HepG2 (cell line): ENCODE results near the gene AKAP6. TPM values are rescaled to one million over a fixed set of nuclear protein-coding genes. Genes with fewer than 3 reads are reported as not detected.

ENCODE experiments used
- ATAC-seq: fragments of 200-7000 bp; cut with Tn5 transposase; 3 replicates; pipeline ENCODE4 v1.9.1; 2020; ENCODE audit warnings: mild to moderate bottlenecking, moderate library complexity
- BruUV-seq: library from RNA; stranded (reverse); fragments of 400-500 nt; replicated peaks from 2 replicates; lab custom pipeline; 2021; lab: Mats Ljungman, UMichigan
- CTCF ChIA-PET: fragments of 300-600 bp; formaldehyde crosslinking; extraction: SDS; loops from one replicate; lab custom pipeline; 2021; ENCODE audit warnings: low total read pairs, inconsistent platforms, low intra/inter-chr PET ratio; lab: Yijun Ruan, JAX
- POLR2A ChIA-PET: fragments of 350-600 bp; sonication (Branson Sonifier 250); formaldehyde crosslinking; loops from one replicate; lab custom pipeline; 2020; ENCODE audit warnings: antibody characterized with exemption, inconsistent platforms; lab: Yijun Ruan, JAX
- DNase-seq: peaks from one replicate; pipeline ENCODE4 v3.0.0-alpha.2; 2015; ENCODE audit warnings: low spot score
- FAIRE-seq: peaks from 3 replicates; lab custom pipeline; 2011; peaks lifted over from hg19 to GRCh38; lab: Jason Lieb, UNC
- H2AFZ ChIP-seq: one replicate; pipeline ENCODE4 v1.6.1; 2011; ENCODE audit warnings: low read length, inconsistent platforms
- H3K27ac ChIP-seq: fragments of 300-600 bp; 3 replicates; pipeline ENCODE4 v1.8.0; 2011; ENCODE audit warnings: mixed run types, mild to moderate bottlenecking, mixed read lengths, low read length, inconsistent platforms; ENCODE audit not compliant: insufficient read depth; ENCODE audit errors: extremely low read length
- H3K27me3 ChIP-seq, 2 experiments: fragments of 200-600 bp in 1 of 2; 2 replicates in 1 of 2; 3 replicates in 1 of 2; pipeline versions ENCODE4 v1.6.0 to v1.8.0; 2011; ENCODE audit warnings: low read length in 2 of 2, mild to moderate bottlenecking in 2 of 2, moderate library complexity in 2 of 2, inconsistent platforms in 1 of 2; ENCODE audit not compliant: insufficient read depth in 2 of 2, control insufficient read depth in 1 of 2
- H3K36me3 ChIP-seq, 2 experiments: fragments of 200-600 bp in 1 of 2; replicated peaks in 1 of 2; 2 replicates in 1 of 2; 3 replicates in 1 of 2; pipeline versions ENCODE4 v1.5.1 to v1.8.0; 2011; ENCODE audit warnings: low read length in 2 of 2, inconsistent platforms in 1 of 2; ENCODE audit not compliant: insufficient read depth in 2 of 2, control insufficient read depth in 1 of 2
- H3K4me1 ChIP-seq: 2 replicates; pipeline ENCODE4 v1.5.1; 2012; ENCODE audit warnings: low read length, inconsistent platforms; ENCODE audit not compliant: insufficient read depth
- H3K4me2 ChIP-seq: 2 replicates; pipeline ENCODE4 v1.6.0; 2011; ENCODE audit warnings: low read depth, low read length, inconsistent platforms
- H3K4me3 ChIP-seq, 3 experiments: fragments of 200-600 bp in 1 of 3; sonication (generic), shearing (Covaris generic) in 1 of 3; replicated peaks in 1 of 3; 2 replicates each; pipeline ENCODE4 v1.5.1; 2011 to 2016; ENCODE audit warnings: low read length in 3 of 3, inconsistent platforms in 2 of 3, low read depth in 2 of 3, mild to moderate bottlenecking in 2 of 3, control low read depth in 1 of 3, mixed read lengths in 1 of 3; ENCODE audit not compliant: insufficient read depth in 1 of 3
- H3K79me2 ChIP-seq: one replicate; pipeline ENCODE4 v1.6.1; 2011; ENCODE audit warnings: low read length, inconsistent platforms; ENCODE audit not compliant: insufficient read depth
- H3K9ac ChIP-seq: 2 replicates; pipeline ENCODE4 v1.6.0; 2011; ENCODE audit warnings: mild to moderate bottlenecking, low read depth, low read length, inconsistent platforms; ENCODE audit not compliant: insufficient read depth
- H3K9me3 ChIP-seq: 2 replicates; pipeline ENCODE4 v1.5.1; 2012; ENCODE audit warnings: mild to moderate bottlenecking, low read length
- H4K20me1 ChIP-seq: 2 replicates; pipeline ENCODE4 v1.6.0; 2011; ENCODE audit warnings: inconsistent platforms, mild to moderate bottlenecking, low read length, moderate library complexity; ENCODE audit not compliant: insufficient read depth
- MATR3 ChIP-seq: sonication (generic); formaldehyde crosslinking; IDR thresholded peaks from 2 replicates; pipeline ENCODE4 v1.4.0; 2020; ENCODE audit warnings: missing genetic modification reagents
- ZBTB7B ChIP-seq: sonication (generic); formaldehyde crosslinking; IDR thresholded peaks from 2 replicates; pipeline ENCODE4 v1.4.0; 2020; ENCODE audit warnings: missing genetic modification reagents
- ZFP37 ChIP-seq: sonication (generic); formaldehyde crosslinking; IDR thresholded peaks from 2 replicates; pipeline ENCODE4 v1.4.0; 2020; ENCODE audit warnings: missing genetic modification reagents, borderline replicate concordance
- ZNF720 ChIP-seq: sonication (generic); formaldehyde crosslinking; IDR thresholded peaks from 2 replicates; pipeline ENCODE4 v1.4.0; 2020; ENCODE audit warnings: missing genetic modification reagents
- WGBS: methylation state at CpG from one replicate; pipeline ENCODE4 v1.1.6; 2017; ENCODE audit warnings: low lambda C conversion rate; 5-methylcytosine and 5-hydroxymethylcytosine counted together
- in situ Hi-C: cut with HindIII; loops from 2 replicates; pipeline ENCODE4 v1.10.0; 2017; ENCODE audit warnings: low pct_unique_long_range_greater_than_20kb; ENCODE audit not compliant: extremely low pct_ligation_motif_present
- intact Hi-C: fragments of 100-400 bp; cut with micrococcal nuclease; formaldehyde crosslinking; loops from one replicate; pipeline ENCODE4 v1.10.0; 2022; ENCODE audit not compliant: unreplicated experiment
- polyA plus RNA-seq, 8 experiments: library from polyadenylated mRNA; depleted of rRNA in 3 of 8; stranded (reverse) in 7 of 8; unstranded in 1 of 8; fragments of >200 nt; fragmentation: Illumina TruSeq in 4 of 8; extraction: Trizol in 4 of 8; gene quantifications; 2 replicates each; pipeline versions ENCODE4 v1.2.1 to v1.2.3, GENCODE V29; 2011 to 2016; ENCODE audit warnings: low read depth in 4 of 8, missing spikeins in 1 of 8, mixed read lengths in 1 of 8; ENCODE audit not compliant: insufficient read depth in 1 of 8
- total RNA-seq, 5 experiments: library from RNA; depleted of rRNA; stranded (reverse); fragments of >200 nt; fragmentation: Illumina TruSeq; extraction: Trizol; gene quantifications; 2 replicates each; pipeline ENCODE4 v1.2.3, GENCODE V29; 2016; ENCODE audit warnings: low read depth in 1 of 5
- TF ChIP-seq, protein P1 (sequence below): sonication (generic); formaldehyde crosslinking; IDR thresholded peaks from 2 replicates; pipeline ENCODE4 v1.9.0; 2021; ENCODE audit warnings: missing genetic modification reagents, mild to moderate bottlenecking, borderline replicate concordance
- TF ChIP-seq, protein P2 (sequence below): sonication (generic); formaldehyde crosslinking; IDR thresholded peaks from 2 replicates; pipeline ENCODE4 v1.5.0; 2020; ENCODE audit warnings: missing genetic modification reagents
- TF ChIP-seq, protein P3 (sequence below): sonication (generic); formaldehyde crosslinking; IDR thresholded peaks from 2 replicates; pipeline ENCODE4 v1.4.0; 2020; ENCODE audit warnings: missing genetic modification reagents
- TF ChIP-seq, protein P4 (sequence below): sonication (generic); formaldehyde crosslinking; IDR thresholded peaks from 2 replicates; pipeline ENCODE4 v1.8.1; 2023; ENCODE audit warnings: missing genetic modification reagents, mild to moderate bottlenecking, borderline replicate concordance
- TF ChIP-seq, protein P5 (sequence below): sonication (generic); formaldehyde crosslinking; IDR thresholded peaks from 2 replicates; pipeline ENCODE4 v1.5.1; 2020; ENCODE audit warnings: mild to moderate bottlenecking, missing genetic modification reagents, borderline replicate concordance

The AKAP6 gene
- total and polyA plus RNA-seq, 2 of the 13 experiments (the other 11 are each of a cell fraction or from before 2014, with no cell fraction given), result 1.4 TPM

DNA sequence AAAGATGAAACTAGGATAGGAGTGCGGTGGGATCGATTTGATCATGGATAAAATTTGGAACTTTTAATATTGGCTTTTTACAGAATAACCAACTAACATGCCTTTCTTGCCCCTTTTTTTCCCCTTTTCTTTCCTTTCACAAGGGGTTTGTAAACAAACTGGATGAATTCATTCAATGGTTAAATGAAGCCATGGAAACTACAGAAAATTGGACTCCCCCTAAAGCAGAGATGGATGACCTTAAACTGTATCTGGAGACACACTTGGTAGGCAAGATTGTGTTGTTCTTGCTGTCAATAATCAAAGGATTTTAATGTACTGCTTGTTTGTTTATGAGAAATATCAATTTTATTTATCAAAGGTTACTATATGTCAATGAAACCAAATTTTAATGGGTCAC is 247.9 kb downstream of the AKAP6 start:
- H3K9me3 ChIP-seq, result no peaks in the 10 kb centered on the region
- no peaks in the 10 kb centered on the region for H3K79me2 ChIP-seq
- no peak overlapping the region for H3K4me2 ChIP-seq
- no peaks in the 10 kb centered on the region for H3K36me3 ChIP-seq
- ChIA-PET POLR2A (no interaction called here), CTCF (interaction anchor here (2.8 to 5.6 kb wide), 2 partner anchors 1216 to 1747 kb away, joined by 25 to 62 read pairs; no protein-coding TSS in a partner anchor)
- no peaks in the 10 kb centered on the region for H3K27me3 ChIP-seq
- intact Hi-C loops (loop anchor here (1.0 to 10.0 kb wide), 11 partner anchors 135 to 1747 kb away; no protein-coding TSS in a partner anchor), in situ Hi-C loops (loop anchor here (5.0 to 10.0 kb wide), 3 partner anchors 855 to 1738 kb away; no protein-coding TSS in a partner anchor)
- H3K9ac ChIP-seq, result no peak overlapping the region
- H2AFZ ChIP-seq, result no peak overlapping the region
- 22% methylated on average over 2 of the region's 2 CpGs for WGBS
- no peak for DNase-seq
- H4K20me1 ChIP-seq, result no peaks in the 10 kb centered on the region
- H3K4me1 ChIP-seq, result peaks cover 9% of the 10 kb centered on the region
- H3K4me3 ChIP-seq, result no peak overlapping the region
- no peak for FAIRE-seq
- BruUV-seq, result no TSS peak
- ATAC-seq, result no peak
- no peak overlapping the region for H3K27ac ChIP-seq
- TF ChIP-seq, protein P1, sequence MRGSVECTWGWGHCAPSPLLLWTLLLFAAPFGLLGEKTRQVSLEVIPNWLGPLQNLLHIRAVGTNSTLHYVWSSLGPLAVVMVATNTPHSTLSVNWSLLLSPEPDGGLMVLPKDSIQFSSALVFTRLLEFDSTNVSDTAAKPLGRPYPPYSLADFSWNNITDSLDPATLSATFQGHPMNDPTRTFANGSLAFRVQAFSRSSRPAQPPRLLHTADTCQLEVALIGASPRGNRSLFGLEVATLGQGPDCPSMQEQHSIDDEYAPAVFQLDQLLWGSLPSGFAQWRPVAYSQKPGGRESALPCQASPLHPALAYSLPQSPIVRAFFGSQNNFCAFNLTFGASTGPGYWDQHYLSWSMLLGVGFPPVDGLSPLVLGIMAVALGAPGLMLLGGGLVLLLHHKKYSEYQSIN (CRISPR knock-in tag), result no peak
- no peak for TF ChIP-seq MATR3 (CRISPR knock-in tag)
- TF ChIP-seq, protein P2, sequence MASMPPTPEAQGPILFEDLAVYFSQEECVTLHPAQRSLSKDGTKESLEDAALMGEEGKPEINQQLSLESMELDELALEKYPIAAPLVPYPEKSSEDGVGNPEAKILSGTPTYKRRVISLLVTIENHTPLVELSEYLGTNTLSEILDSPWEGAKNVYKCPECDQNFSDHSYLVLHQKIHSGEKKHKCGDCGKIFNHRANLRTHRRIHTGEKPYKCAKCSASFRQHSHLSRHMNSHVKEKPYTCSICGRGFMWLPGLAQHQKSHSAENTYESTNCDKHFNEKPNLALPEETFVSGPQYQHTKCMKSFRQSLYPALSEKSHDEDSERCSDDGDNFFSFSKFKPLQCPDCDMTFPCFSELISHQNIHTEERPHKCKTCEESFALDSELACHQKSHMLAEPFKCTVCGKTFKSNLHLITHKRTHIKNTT (CRISPR knock-in tag), result no peak
- no peak for TF ChIP-seq ZBTB7B (CRISPR knock-in tag)
- TF ChIP-seq, protein P3, sequence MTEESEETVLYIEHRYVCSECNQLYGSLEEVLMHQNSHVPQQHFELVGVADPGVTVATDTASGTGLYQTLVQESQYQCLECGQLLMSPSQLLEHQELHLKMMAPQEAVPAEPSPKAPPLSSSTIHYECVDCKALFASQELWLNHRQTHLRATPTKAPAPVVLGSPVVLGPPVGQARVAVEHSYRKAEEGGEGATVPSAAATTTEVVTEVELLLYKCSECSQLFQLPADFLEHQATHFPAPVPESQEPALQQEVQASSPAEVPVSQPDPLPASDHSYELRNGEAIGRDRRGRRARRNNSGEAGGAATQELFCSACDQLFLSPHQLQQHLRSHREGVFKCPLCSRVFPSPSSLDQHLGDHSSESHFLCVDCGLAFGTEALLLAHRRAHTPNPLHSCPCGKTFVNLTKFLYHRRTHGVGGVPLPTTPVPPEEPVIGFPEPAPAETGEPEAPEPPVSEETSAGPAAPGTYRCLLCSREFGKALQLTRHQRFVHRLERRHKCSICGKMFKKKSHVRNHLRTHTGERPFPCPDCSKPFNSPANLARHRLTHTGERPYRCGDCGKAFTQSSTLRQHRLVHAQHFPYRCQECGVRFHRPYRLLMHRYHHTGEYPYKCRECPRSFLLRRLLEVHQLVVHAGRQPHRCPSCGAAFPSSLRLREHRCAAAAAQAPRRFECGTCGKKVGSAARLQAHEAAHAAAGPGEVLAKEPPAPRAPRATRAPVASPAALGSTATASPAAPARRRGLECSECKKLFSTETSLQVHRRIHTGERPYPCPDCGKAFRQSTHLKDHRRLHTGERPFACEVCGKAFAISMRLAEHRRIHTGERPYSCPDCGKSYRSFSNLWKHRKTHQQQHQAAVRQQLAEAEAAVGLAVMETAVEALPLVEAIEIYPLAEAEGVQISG (CRISPR knock-in tag), result no peak
- TF ChIP-seq ZFP37 (CRISPR knock-in tag), result no peak
- TF ChIP-seq, protein P4, sequence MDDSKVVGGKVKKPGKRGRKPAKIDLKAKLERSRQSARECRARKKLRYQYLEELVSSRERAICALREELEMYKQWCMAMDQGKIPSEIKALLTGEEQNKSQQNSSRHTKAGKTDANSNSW (CRISPR knock-in tag), result no peak
- TF ChIP-seq ZNF720, result no peak
- TF ChIP-seq, protein P5, sequence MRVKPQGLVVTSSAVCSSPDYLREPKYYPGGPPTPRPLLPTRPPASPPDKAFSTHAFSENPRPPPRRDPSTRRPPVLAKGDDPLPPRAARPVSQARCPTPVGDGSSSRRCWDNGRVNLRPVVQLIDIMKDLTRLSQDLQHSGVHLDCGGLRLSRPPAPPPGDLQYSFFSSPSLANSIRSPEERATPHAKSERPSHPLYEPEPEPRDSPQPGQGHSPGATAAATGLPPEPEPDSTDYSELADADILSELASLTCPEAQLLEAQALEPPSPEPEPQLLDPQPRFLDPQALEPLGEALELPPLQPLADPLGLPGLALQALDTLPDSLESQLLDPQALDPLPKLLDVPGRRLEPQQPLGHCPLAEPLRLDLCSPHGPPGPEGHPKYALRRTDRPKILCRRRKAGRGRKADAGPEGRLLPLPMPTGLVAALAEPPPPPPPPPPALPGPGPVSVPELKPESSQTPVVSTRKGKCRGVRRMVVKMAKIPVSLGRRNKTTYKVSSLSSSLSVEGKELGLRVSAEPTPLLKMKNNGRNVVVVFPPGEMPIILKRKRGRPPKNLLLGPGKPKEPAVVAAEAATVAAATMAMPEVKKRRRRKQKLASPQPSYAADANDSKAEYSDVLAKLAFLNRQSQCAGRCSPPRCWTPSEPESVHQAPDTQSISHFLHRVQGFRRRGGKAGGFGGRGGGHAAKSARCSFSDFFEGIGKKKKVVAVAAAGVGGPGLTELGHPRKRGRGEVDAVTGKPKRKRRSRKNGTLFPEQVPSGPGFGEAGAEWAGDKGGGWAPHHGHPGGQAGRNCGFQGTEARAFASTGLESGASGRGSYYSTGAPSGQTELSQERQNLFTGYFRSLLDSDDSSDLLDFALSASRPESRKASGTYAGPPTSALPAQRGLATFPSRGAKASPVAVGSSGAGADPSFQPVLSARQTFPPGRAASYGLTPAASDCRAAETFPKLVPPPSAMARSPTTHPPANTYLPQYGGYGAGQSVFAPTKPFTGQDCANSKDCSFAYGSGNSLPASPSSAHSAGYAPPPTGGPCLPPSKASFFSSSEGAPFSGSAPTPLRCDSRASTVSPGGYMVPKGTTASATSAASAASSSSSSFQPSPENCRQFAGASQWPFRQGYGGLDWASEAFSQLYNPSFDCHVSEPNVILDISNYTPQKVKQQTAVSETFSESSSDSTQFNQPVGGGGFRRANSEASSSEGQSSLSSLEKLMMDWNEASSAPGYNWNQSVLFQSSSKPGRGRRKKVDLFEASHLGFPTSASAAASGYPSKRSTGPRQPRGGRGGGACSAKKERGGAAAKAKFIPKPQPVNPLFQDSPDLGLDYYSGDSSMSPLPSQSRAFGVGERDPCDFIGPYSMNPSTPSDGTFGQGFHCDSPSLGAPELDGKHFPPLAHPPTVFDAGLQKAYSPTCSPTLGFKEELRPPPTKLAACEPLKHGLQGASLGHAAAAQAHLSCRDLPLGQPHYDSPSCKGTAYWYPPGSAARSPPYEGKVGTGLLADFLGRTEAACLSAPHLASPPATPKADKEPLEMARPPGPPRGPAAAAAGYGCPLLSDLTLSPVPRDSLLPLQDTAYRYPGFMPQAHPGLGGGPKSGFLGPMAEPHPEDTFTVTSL (CRISPR knock-in tag), result no peak
